OCI-LY7 (cell line): ENCODE measurements around the gene CWC25. TPM values are rescaled to one million over a fixed set of nuclear protein-coding genes. Genes with fewer than 3 reads are reported as not detected.
A peak's percentile ranks its signal among the peaks of the same experiment; 100 is the strongest.

Experiments used
- BruUV-seq: library from RNA; stranded (reverse); fragments of 400-500 nt; replicated peaks from 2 replicates; lab custom pipeline; 2021; lab: Mats Ljungman, UMichigan
- CTCF ChIA-PET: fragments of 300-600 bp; sonication (Branson Sonifier 250); formaldehyde crosslinking; loops from one replicate; lab custom pipeline; 2022; ENCODE audit warnings: antibody characterized with exemption; ENCODE audit not compliant: unreplicated experiment; lab: Charles Lee
- POLR2A ChIA-PET: fragments of 300-600 bp; sonication (Branson Sonifier 250); formaldehyde crosslinking; loops from one replicate; lab custom pipeline; 2022; ENCODE audit warnings: antibody characterized with exemption; lab: Charles Lee
- DNase-seq: peaks from one replicate; pipeline ENCODE4 v3.0.0-alpha.2; 2015; ENCODE audit warnings: low spot score
- H2AFZ ChIP-seq: fragments of 200-600 bp; sonication (generic), shearing (Covaris generic); 2 replicates; pipeline ENCODE4 v1.6.1; 2014; ENCODE audit warnings: mild to moderate bottlenecking, antibody characterized with exemption, low read length, moderate library complexity
- H3K27ac ChIP-seq: fragments of 200-600 bp; sonication (generic); 2 replicates; pipeline ENCODE4 v1.5.1; 2014; ENCODE audit warnings: mixed run types, low read depth, mild to moderate bottlenecking, moderate library complexity, low read length, inconsistent platforms; ENCODE audit not compliant: poor library complexity, severe bottlenecking
- H3K36me3 ChIP-seq: fragments of 200-600 bp; sonication (generic); 2 replicates; pipeline ENCODE4 v1.6.1; 2014; ENCODE audit warnings: mild to moderate bottlenecking, antibody characterized with exemption, low read length, moderate library complexity, mixed read lengths; ENCODE audit not compliant: insufficient read depth
- H3K4me1 ChIP-seq: fragments of 200-600 bp; sonication (generic); 2 replicates; pipeline ENCODE4 v1.5.1; 2014; ENCODE audit warnings: mild to moderate bottlenecking, low read length; ENCODE audit not compliant: insufficient read depth, poor library complexity, severe bottlenecking
- H3K4me2 ChIP-seq: fragments of 200-600 bp; sonication (generic); 2 replicates; pipeline ENCODE4 v1.6.1; 2014; ENCODE audit warnings: mild to moderate bottlenecking, low read length
- H3K4me3 ChIP-seq: fragments of 200-600 bp; sonication (generic); 2 replicates; pipeline ENCODE4 v1.5.1; 2014; ENCODE audit warnings: mild to moderate bottlenecking, low read depth, low read length; ENCODE audit not compliant: poor library complexity, severe bottlenecking
- H3K79me2 ChIP-seq: fragments of 200-600 bp; sonication (generic); 2 replicates; pipeline ENCODE4 v1.6.1; 2016; ENCODE audit warnings: low read depth, mild to moderate bottlenecking, low read length, moderate library complexity, mixed read lengths; ENCODE audit not compliant: insufficient read depth
- H3K9me2 ChIP-seq: fragments of 200-600 bp; sonication (generic); 2 replicates; pipeline ENCODE4 v1.6.1; 2016; ENCODE audit warnings: mild to moderate bottlenecking, low read length, mixed read lengths; ENCODE audit not compliant: insufficient read depth
- H3K9me3 ChIP-seq: fragments of 200-600 bp; sonication (generic); 2 replicates; pipeline ENCODE4 v1.6.1; 2014; ENCODE audit warnings: mild to moderate bottlenecking, mixed run types, low read length, mixed read lengths
- H4K20me1 ChIP-seq: fragments of 200-600 bp; sonication (generic); 2 replicates; pipeline ENCODE4 v1.6.1; 2014; ENCODE audit warnings: mild to moderate bottlenecking, antibody characterized with exemption, low read length, moderate library complexity, mixed read lengths; ENCODE audit not compliant: insufficient read depth
- CTCF ChIP-seq: fragments of 200-600 bp; sonication (generic); conservative IDR thresholded peaks from 2 replicates; pipeline ENCODE4 v1.5.1; 2014; ENCODE audit warnings: mild to moderate bottlenecking, antibody characterized with exemption, low read length, moderate library complexity, mixed read lengths
- EZH2phosphoT487 ChIP-seq: fragments of 200-600 bp; sonication (generic); IDR thresholded peaks from 2 replicates; pipeline ENCODE4 v1.6.1; 2018; ENCODE audit warnings: low read depth, borderline replicate concordance, mild to moderate bottlenecking, mixed run types, antibody characterized with exemption, low read length, moderate library complexity, mixed read lengths
- intact Hi-C: fragments of 100-400 bp; cut with micrococcal nuclease; formaldehyde crosslinking; loops from one replicate; pipeline ENCODE4 v1.10.0; 2022; ENCODE audit not compliant: unreplicated experiment
- microRNA-seq: library from miRNA; unstranded; fragments of <30 nt; microRNA quantifications from one replicate; pipeline ENCODE4 v1.2.0, GENCODE V29; 2022; ENCODE audit warnings: borderline replicate concordance
- small RNA-seq: library from RNA; depleted of rRNA; stranded (forward); fragments of <200 nt; gene quantifications from one replicate; pipeline ENCODE3, GENCODE V24; 2014
- total RNA-seq, 2 experiments: library from RNA; depleted of rRNA in 1 of 2; stranded (reverse); fragments of >200 nt in 1 of 2; shearing (Covaris generic) in 1 of 2; gene quantifications; 2 replicates each; pipeline ENCODE4 v1.2.3, GENCODE V29; 2014 to 2022

The CWC25 gene
- total RNA-seq, 2 experiments from 2014 or later: 22.2 to 26.8 TPM

DNA sequence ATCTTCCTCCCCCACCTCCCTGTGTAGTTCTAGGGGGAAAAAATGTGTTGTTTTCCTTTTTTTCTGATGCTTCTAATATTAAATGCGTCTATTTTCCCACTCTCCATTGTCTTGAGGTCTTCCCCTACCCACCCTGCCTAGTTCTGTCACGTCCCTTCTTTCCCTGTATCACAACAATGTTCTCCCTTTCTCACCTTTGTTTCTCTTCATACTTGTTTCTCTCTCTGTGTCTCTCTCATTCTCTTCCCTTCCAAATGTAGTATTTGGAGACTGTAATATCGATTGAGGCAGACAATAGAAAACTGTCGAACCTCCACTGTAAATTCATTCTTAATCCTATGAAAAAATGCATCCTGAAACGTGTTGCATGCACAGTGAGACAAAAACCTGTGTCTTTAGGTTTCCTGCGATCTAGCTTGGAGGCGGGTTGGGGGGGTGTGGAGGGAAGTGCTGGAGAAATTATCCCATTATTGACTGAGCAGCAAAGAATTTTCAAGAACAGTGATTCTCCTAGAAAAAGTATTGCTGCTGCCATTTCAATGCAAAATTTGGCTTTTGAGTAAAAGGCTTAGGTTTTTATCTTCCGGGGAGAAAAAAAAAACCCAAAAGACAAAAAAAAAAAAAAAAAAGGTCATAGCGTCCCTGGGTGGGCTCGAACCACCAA lies 73.8 kb downstream of the CWC25 start:
- no TSS peak for BruUV-seq
- no peak for TF ChIP-seq CTCF
- no peak for TF ChIP-seq EZH2phosphoT487
- Histone ChIP-seq H2AFZ (peak overlapping the region; percentile 64; the same call in 1 of the 2 replicates), H3K27ac (peak overlapping the region; percentile 76), H3K9me2 (no peaks in the 10 kb centered on the region), H3K4me1 (peaks cover 40% of the 10 kb centered on the region), H3K4me2 (peak overlapping the region; percentile 81), H3K4me3 (peak overlapping the region; percentile 79), H4K20me1 (no peaks in the 10 kb centered on the region), H3K36me3 (peaks cover 25% of the 10 kb centered on the region), H3K79me2 (peaks cover 33% of the 10 kb centered on the region), H3K9me3 (no peaks in the 10 kb centered on the region)
- DNase-seq: no peak
- ChIA-PET CTCF (no interaction called here), POLR2A (interaction anchor here (0.5 to 1.5 kb wide), 6 partner anchors 15 to 1434 kb away, joined by 3 to 5 read pairs (median 4); partner anchors contain the start of genes PIP4K2B and RPL23)
- intact Hi-C loops: loop anchor here (5.0 kb wide), 2 partner anchors 101 to 401 kb away; partner anchors contain the start of genes PLXDC1 and RPL23

Small RNAs within 50 kb of the gene (microRNA-seq; reads per million reads assigned to microRNA genes)
- not detected for gene MIR4727

Small RNAs within 50 kb of the gene (small RNA-seq; reads per million reads assigned to genes)
- gene MIR4727 (not detected), gene RNU6-866P (not detected), gene SNORA21 (not detected), gene SNORA21B (not detected)

Other genes with a start within 250 kb of the CWC25 start
- gene SRCIN1, start 219.4 kb downstream of the CWC25 start, total RNA-seq (2014; rRNA removed; shearing (Covaris generic)): 0.15 and 1.5 TPM in 2 replicates
- 4.6 and 4.9 TPM in 2 replicates for gene SRCIN1, start 219.4 kb downstream of the CWC25 start, total RNA-seq (2022)
- gene EPOP, start 150.4 kb downstream of the CWC25 start, total RNA-seq (2014; rRNA removed; shearing (Covaris generic)): 8.3 and 11.8 TPM in 2 replicates
- gene EPOP, start 150.4 kb downstream of the CWC25 start, total RNA-seq (2022): 21.7 and 27.2 TPM in 2 replicates
- 81.7 and 94.9 TPM in 2 replicates for gene MLLT6, start 120.0 kb downstream of the CWC25 start, total RNA-seq (2014; rRNA removed; shearing (Covaris generic))
- gene MLLT6, start 120.0 kb downstream of the CWC25 start, total RNA-seq (2022): 174 and 175 TPM in 2 replicates
- 11.4 and 13.4 TPM in 2 replicates for gene CISD3, start 95.0 kb downstream of the CWC25 start, total RNA-seq (2014; rRNA removed; shearing (Covaris generic))
- gene CISD3, start 95.0 kb downstream of the CWC25 start, total RNA-seq (2022): 24.9 and 25.1 TPM in 2 replicates
- 8.9 and 12.8 TPM in 2 replicates for gene PCGF2, start 77.0 kb downstream of the CWC25 start, total RNA-seq (2014; rRNA removed; shearing (Covaris generic))
- 40.0 and 47.3 TPM in 2 replicates for gene PCGF2, start 77.0 kb downstream of the CWC25 start, total RNA-seq (2022)
- gene PSMB3, start 72.6 kb downstream of the CWC25 start, total RNA-seq (2014; rRNA removed; shearing (Covaris generic)): 290 and 348 TPM in 2 replicates
- 231 and 246 TPM in 2 replicates for gene PSMB3, start 72.6 kb downstream of the CWC25 start, total RNA-seq (2022)
- gene PIP4K2B, start 25.8 kb downstream of the CWC25 start, total RNA-seq (2014; rRNA removed; shearing (Covaris generic)): 23.6 and 33.0 TPM in 2 replicates
- gene PIP4K2B, start 25.8 kb downstream of the CWC25 start, total RNA-seq (2022): 37.8 and 38.6 TPM in 2 replicates
- gene RPL23, start 28.4 kb upstream of the CWC25 start, total RNA-seq (2014; rRNA removed; shearing (Covaris generic)): 1,289 and 1,881 TPM in 2 replicates
- 1,611 and 1,766 TPM in 2 replicates for gene RPL23, start 28.4 kb upstream of the CWC25 start, total RNA-seq (2022)
- 44.3 and 48.6 TPM in 2 replicates for gene LASP1, start 44.7 kb upstream of the CWC25 start, total RNA-seq (2014; rRNA removed; shearing (Covaris generic))
- 101 and 110 TPM in 2 replicates for gene LASP1, start 44.7 kb upstream of the CWC25 start, total RNA-seq (2022)
- not detected in 2 replicates for gene FBXO47, start 142.1 kb upstream of the CWC25 start, total RNA-seq (2014; rRNA removed; shearing (Covaris generic))
- gene FBXO47, start 142.1 kb upstream of the CWC25 start, total RNA-seq (2022): 0.13 and 0.15 TPM in 2 replicates